Upper lobe of left lung (tissue), 6 donors: ENCODE results near the gene PLCE1. TPM values are rescaled to one million over a fixed set of nuclear protein-coding genes. Genes with fewer than 3 reads are reported as not detected.

ENCODE experiments used
- ATAC-seq, 2 donors: fragments of 200-7000 bp; cut with Tn5 transposase; one replicate each; pipeline ENCODE4 v1.9.1; 2022; ENCODE audit warnings: mild to moderate bottlenecking in 2 of 2, moderate library complexity in 2 of 2; ENCODE audit not compliant: low FRiP score in 2 of 2
- DNase-seq, 2 donors: peaks; one replicate each; pipeline ENCODE4 v3.0.0-alpha.2; 2019 to 2020
- H3K27ac ChIP-seq, 4 donors: fragments of 200-600 bp; sonication (generic); one replicate each; pipeline ENCODE4 v1.5.1; 2016 to 2019
- H3K27me3 ChIP-seq, 4 donors: fragments of 200-600 bp; sonication (generic); one replicate each; pipeline ENCODE4 v1.5.1; 2017 to 2019
- H3K36me3 ChIP-seq, 4 donors: fragments of 200-600 bp; sonication (generic); one replicate each; pipeline ENCODE4 v1.5.1; 2016 to 2019
- H3K4me1 ChIP-seq, 4 donors: fragments of 200-600 bp; sonication (generic); one replicate each; pipeline ENCODE4 v1.5.1; 2018 to 2019
- H3K4me3 ChIP-seq, 4 donors: fragments of 200-600 bp; sonication (generic); one replicate each; pipeline ENCODE4 v1.5.1; 2017 to 2019; ENCODE audit warnings: mild to moderate bottlenecking in 2 of 4, moderate library complexity in 1 of 4
- H3K9me3 ChIP-seq, 4 donors: fragments of 200-600 bp; sonication (generic); one replicate each; pipeline ENCODE4 v1.5.1; 2018 to 2019
- EP300 ChIP-seq, 4 donors: sonication (generic); formaldehyde crosslinking; IDR thresholded peaks; one replicate each; pipeline ENCODE4 v1.5.1; 2017; ENCODE audit warnings: antibody characterized with exemption in 4 of 4, control low read depth in 2 of 4
- POLR2A ChIP-seq, 4 donors: fragments of 450-650 bp; IDR thresholded peaks; one replicate each; pipeline ENCODE4 v1.5.1; 2016 to 2017; ENCODE audit warnings: antibody characterized with exemption in 4 of 4, mild to moderate bottlenecking in 2 of 4
- POLR2AphosphoS5 ChIP-seq, 2 donors: sonication (generic); formaldehyde crosslinking; IDR thresholded peaks; one replicate each; pipeline ENCODE4 v1.5.1; 2017; ENCODE audit warnings: antibody characterized with exemption in 2 of 2
- WGBS, 2 donors: methylation state at CpG; one replicate each; pipeline ENCODE4 v1.1.5; 2017 to 2018; 5-methylcytosine and 5-hydroxymethylcytosine counted together
- total RNA-seq, 6 donors: library from RNA; depleted of rRNA in 4 of 6; stranded (reverse); fragments of >200 nt in 4 of 6; gene quantifications; one replicate each; pipeline versions ENCODE4 v1.1.0 to v1.2.1, GENCODE V29; 2016 to 2021
- TF ChIP-seq, protein P1 (sequence below), 6 experiments: fragments of 450-650 bp in 4 of 6; fragments of 200-600 bp in 2 of 6; sonication (generic) in 2 of 6; IDR thresholded peaks; one replicate each; pipeline ENCODE4 v1.5.1; 2016 to 2019; ENCODE audit warnings: antibody characterized with exemption in 6 of 6
- donor health status: DM: no; HTN: no; CAD: no; lungs with moderate emphysema.
- donor health status: DM: no; HTN: yes; CAD: no; lungs with severe emphysema.

PLCE1 gene
- total RNA-seq, 6 donors from 2014 or later: 8.4 to 15.0 (median 12.3) TPM

- H3K27me3 ChIP-seq: no peaks in the 10 kb centered on the region
- DNase-seq: no peak
- H3K4me1 ChIP-seq: no peaks in the 10 kb centered on the region
- no peaks in the 10 kb centered on the region for H3K36me3 ChIP-seq
- H3K9me3 ChIP-seq: peaks cover 0 to 27% (median 22%) of the 10 kb centered on the region in 4 donors
- no peak overlapping the region for H3K27ac ChIP-seq
- WGBS, 2 donors: 76 to 93% methylated on average over 1 of the region's 1 CpG
- no peak for ATAC-seq
- no peak overlapping the region for H3K4me3 ChIP-seq
- TF ChIP-seq POLR2AphosphoS5 (IDR thresholded peaks at IDR 0.05): no peak
- TF ChIP-seq, protein P1, sequence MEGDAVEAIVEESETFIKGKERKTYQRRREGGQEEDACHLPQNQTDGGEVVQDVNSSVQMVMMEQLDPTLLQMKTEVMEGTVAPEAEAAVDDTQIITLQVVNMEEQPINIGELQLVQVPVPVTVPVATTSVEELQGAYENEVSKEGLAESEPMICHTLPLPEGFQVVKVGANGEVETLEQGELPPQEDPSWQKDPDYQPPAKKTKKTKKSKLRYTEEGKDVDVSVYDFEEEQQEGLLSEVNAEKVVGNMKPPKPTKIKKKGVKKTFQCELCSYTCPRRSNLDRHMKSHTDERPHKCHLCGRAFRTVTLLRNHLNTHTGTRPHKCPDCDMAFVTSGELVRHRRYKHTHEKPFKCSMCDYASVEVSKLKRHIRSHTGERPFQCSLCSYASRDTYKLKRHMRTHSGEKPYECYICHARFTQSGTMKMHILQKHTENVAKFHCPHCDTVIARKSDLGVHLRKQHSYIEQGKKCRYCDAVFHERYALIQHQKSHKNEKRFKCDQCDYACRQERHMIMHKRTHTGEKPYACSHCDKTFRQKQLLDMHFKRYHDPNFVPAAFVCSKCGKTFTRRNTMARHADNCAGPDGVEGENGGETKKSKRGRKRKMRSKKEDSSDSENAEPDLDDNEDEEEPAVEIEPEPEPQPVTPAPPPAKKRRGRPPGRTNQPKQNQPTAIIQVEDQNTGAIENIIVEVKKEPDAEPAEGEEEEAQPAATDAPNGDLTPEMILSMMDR (IDR thresholded peaks at IDR 0.05): no peak
- no peak for TF ChIP-seq EP300 (IDR thresholded peaks at IDR 0.05)
- no peak for TF ChIP-seq POLR2A (IDR thresholded peaks at IDR 0.05)
Observed at GRCh38 chr10:94025806-94026205, 32.1 kb downstream of the PLCE1 start.

- Histone ChIP-seq H3K27ac (no peak overlapping the region), H3K9me3 (peaks cover 0 to 27% (median 22%) of the 10 kb centered on the region in 4 donors), H3K36me3 (no peaks in the 10 kb centered on the region), H3K4me1 (no peaks in the 10 kb centered on the region), H3K27me3 (no peaks in the 10 kb centered on the region), H3K4me3 (no peak overlapping the region)
- ATAC-seq (no peak), DNase-seq (no peak)
- TF ChIP-seq POLR2AphosphoS5 (IDR thresholded peaks at IDR 0.05) (no peak), EP300 (IDR thresholded peaks at IDR 0.05) (no peak), POLR2A (IDR thresholded peaks at IDR 0.05) (no peak)
- TF ChIP-seq, protein P1 (IDR thresholded peaks at IDR 0.05): no peak
- 79 to 86% methylated on average over 2 of the region's 2 CpGs for WGBS, 2 donors
Observed at GRCh38 chr10:94027197-94027596, 33.5 kb downstream of the PLCE1 start.

DNA sequence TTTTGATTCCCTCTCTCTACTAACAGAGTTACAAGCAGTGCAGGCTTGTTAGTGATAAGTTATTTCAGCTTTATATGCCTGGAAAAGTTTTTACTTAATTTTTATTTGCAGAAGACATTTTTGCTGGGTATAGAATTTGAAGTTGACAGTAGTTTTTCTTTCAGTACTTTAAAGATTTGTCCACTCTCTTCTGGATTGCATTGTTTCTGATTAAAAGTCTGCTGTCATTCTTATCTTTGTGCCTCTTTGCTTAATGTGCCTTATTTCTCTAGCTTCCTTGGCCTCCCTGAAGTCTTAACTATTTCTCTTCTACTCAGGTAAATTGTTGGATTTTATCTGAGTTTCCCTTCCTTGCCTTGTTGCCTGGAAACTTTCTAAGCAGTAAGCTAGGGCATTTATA is 36.2 kb downstream of the PLCE1 start:
- Histone ChIP-seq H3K27ac (no peak overlapping the region), H3K4me3 (no peak overlapping the region), H3K27me3 (no peaks in the 10 kb centered on the region), H3K36me3 (no peaks in the 10 kb centered on the region), H3K9me3 (peaks cover 0 to 27% (median 22%) of the 10 kb centered on the region in 4 donors), H3K4me1 (no peaks in the 10 kb centered on the region)
- DNase-seq (no peak), ATAC-seq (no peak)
- TF ChIP-seq POLR2A (IDR thresholded peaks at IDR 0.05) (no peak), POLR2AphosphoS5 (IDR thresholded peaks at IDR 0.05) (no peak), EP300 (IDR thresholded peaks at IDR 0.05) (no peak)
- TF ChIP-seq, protein P1 (IDR thresholded peaks at IDR 0.05): no peak

- no peaks in the 10 kb centered on the region for H3K4me1 ChIP-seq
- no peaks in the 10 kb centered on the region for H3K36me3 ChIP-seq
- no peak for ATAC-seq
- WGBS, 2 donors: 67 to 72% methylated on average over 3 of the region's 3 CpGs
- no peak overlapping the region for H3K27ac ChIP-seq
- H3K4me3 ChIP-seq: no peak overlapping the region
- TF ChIP-seq, protein P1 (IDR thresholded peaks at IDR 0.05): no peak
- TF ChIP-seq POLR2AphosphoS5 (IDR thresholded peaks at IDR 0.05) (no peak), EP300 (IDR thresholded peaks at IDR 0.05) (no peak), POLR2A (IDR thresholded peaks at IDR 0.05) (no peak)
- no peaks in the 10 kb centered on the region for H3K9me3 ChIP-seq
- H3K27me3 ChIP-seq: no peaks in the 10 kb centered on the region
- no peak for DNase-seq
Observed at GRCh38 chr10:94035982-94036765, 42.4 kb downstream of the PLCE1 start.

GRCh38 chr10:94036766-94037033 is 43.0 kb downstream of the PLCE1 start:
- Histone ChIP-seq H3K4me1 (no peaks in the 10 kb centered on the region), H3K4me3 (no peak overlapping the region), H3K9me3 (no peaks in the 10 kb centered on the region), H3K27ac (no peak overlapping the region), H3K27me3 (no peaks in the 10 kb centered on the region), H3K36me3 (no peaks in the 10 kb centered on the region)
- DNase-seq (no peak), ATAC-seq (no peak)
- WGBS, 2 donors: 20 to 36% methylated on average over 1 of the region's 1 CpG
- TF ChIP-seq, protein P1 (IDR thresholded peaks at IDR 0.05): no peak
- no peak for TF ChIP-seq POLR2A (IDR thresholded peaks at IDR 0.05)
- no peak for TF ChIP-seq EP300 (IDR thresholded peaks at IDR 0.05)
- no peak for TF ChIP-seq POLR2AphosphoS5 (IDR thresholded peaks at IDR 0.05)
